D721Med (cell line): Measurements from ENCODE around the gene STARD3.

ENCODE experiments used
- DNase-seq: peaks from one replicate; pipeline ENCODE4 v3.0.0; 2011; ENCODE audit warnings: low spot score; ENCODE audit not compliant: insufficient read length
- FAIRE-seq: peaks from 2 replicates; lab custom pipeline; 2011; peaks lifted over from hg19 to GRCh38; lab: Jason Lieb, UNC
- TF ChIP-seq, protein P1 (sequence below): IDR thresholded peaks from 2 replicates; pipeline ENCODE4 v1.5.1; 2012; ENCODE audit warnings: mild to moderate bottlenecking, control low read depth; ENCODE audit not compliant: insufficient read depth; ENCODE audit errors: missing control alignments

The STARD3 gene

GRCh38 chr17:39606434-39607056, 30.4 kb upstream of the STARD3 start:
- DNase-seq (no peak), FAIRE-seq (no peak)
- TF ChIP-seq, protein P1, sequence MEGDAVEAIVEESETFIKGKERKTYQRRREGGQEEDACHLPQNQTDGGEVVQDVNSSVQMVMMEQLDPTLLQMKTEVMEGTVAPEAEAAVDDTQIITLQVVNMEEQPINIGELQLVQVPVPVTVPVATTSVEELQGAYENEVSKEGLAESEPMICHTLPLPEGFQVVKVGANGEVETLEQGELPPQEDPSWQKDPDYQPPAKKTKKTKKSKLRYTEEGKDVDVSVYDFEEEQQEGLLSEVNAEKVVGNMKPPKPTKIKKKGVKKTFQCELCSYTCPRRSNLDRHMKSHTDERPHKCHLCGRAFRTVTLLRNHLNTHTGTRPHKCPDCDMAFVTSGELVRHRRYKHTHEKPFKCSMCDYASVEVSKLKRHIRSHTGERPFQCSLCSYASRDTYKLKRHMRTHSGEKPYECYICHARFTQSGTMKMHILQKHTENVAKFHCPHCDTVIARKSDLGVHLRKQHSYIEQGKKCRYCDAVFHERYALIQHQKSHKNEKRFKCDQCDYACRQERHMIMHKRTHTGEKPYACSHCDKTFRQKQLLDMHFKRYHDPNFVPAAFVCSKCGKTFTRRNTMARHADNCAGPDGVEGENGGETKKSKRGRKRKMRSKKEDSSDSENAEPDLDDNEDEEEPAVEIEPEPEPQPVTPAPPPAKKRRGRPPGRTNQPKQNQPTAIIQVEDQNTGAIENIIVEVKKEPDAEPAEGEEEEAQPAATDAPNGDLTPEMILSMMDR = no peak

- TF ChIP-seq, protein P1 = no peak
- FAIRE-seq = no peak
- no peak for DNase-seq
Observed at GRCh38 chr17:39607057-39607850, 29.7 kb upstream of the STARD3 start.

DNA sequence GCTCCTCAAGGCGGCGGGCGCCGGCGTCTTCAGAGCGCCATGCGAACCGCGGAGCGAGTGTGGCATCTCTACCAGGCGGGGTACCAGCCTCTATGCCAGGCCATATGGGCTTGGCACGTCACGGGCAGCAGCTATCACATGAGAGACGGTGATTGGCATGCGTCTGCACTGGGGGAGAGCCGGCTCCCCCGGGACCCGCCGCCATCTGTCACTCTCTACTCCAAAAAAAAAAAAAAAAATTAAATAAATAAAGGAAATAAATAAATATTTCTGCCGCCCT, 29.2 kb upstream of the STARD3 start, which contains the start of gene NEUROD2:
Gene NEUROD2, minus strand, starts transcription at position 70 of the 280 bp plus-strand sequence. CDS start 1,321 bp downstream, outside the sequence.
- DNase-seq (no peak), FAIRE-seq (no peak)
- TF ChIP-seq, protein P1 = no peak

GRCh38 chr17:39608142-39608981, 28.6 kb upstream of the STARD3 start:
- DNase-seq (no peak), FAIRE-seq (no peak)

DNA sequence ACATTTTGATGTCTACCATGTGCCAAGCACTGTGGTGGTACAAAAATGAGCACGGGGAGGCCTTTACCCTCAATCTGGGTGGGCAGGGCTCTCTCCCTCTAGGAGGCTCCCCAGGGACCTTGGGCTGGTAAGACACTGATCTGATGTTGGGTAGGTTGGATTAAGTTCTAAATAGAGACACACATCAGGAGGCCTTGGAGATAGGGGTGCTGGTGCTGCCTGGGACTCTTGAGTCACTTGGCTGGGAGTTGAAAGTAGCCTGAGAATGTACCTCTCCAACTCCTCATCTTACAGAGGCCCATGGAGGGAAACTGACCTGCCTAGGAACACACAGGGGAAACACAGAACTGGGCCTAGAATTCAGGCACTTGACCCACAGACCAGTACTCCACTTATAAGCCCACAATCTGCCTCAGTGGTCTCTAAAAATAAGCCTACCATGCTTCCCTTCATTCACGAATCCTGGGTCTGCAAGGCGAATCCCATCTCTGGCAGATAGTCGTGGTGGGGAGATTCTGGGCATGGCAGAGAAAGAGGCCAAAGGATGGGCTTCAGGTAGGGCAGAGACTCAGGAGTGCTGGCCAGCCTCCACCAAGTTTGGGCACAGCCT, 27.4 kb upstream of the STARD3 start:
- TF ChIP-seq, protein P1 = no peak
- FAIRE-seq (no peak), DNase-seq (no peak)

More at GRCh38 chr17:39608142-39608981, 28.6 kb upstream of the STARD3 start:
- TF ChIP-seq, protein P1 = no peak

DNA sequence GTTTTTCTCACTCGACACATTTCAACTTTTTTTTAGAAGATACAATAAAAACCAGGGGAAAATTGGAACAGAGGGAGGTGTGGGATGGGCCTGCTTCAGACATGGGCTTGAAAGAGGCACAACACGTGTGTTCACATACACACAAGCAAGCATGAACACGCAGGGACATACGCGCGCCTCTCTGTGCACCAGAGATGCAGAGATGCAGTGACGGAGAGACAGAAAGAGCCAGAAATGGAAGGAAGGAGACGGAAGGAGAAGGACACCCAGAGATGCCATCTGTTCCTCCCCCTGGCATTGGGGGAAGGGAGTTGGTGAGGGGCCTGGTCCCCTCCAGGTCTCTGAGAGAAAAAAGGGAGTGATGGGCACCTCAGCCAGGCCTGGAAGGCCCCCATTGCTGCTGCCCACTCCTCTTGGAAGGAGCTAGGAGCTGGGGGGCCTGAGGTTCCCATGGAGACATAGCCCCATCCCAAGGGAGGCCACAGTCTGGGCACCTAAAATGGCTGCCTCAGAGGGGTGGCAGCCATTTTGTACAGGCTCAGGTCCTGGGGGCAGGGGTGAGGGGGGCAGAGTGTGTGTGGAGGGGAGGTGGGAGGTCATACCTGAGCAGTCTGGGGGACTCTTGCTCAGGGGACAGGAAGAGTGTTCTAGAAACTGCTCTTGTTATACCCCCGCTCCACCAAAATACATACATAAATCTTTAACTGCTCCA, 25.4 kb upstream of the STARD3 start:
- no peak for DNase-seq
- FAIRE-seq = no peak
- TF ChIP-seq, protein P1 = no peak
